GM12874 (cell line): Measurements from ENCODE around the gene PIM3.

Source experiments
- TF ChIP-seq, protein P1 (sequence below): IDR thresholded peaks from 2 replicates; pipeline ENCODE4 v1.5.1; 2011; ENCODE audit warnings: low read depth, mild to moderate bottlenecking, control low read depth, low read length, moderate library complexity; ENCODE audit not compliant: insufficient read depth

The PIM3 gene

DNA sequence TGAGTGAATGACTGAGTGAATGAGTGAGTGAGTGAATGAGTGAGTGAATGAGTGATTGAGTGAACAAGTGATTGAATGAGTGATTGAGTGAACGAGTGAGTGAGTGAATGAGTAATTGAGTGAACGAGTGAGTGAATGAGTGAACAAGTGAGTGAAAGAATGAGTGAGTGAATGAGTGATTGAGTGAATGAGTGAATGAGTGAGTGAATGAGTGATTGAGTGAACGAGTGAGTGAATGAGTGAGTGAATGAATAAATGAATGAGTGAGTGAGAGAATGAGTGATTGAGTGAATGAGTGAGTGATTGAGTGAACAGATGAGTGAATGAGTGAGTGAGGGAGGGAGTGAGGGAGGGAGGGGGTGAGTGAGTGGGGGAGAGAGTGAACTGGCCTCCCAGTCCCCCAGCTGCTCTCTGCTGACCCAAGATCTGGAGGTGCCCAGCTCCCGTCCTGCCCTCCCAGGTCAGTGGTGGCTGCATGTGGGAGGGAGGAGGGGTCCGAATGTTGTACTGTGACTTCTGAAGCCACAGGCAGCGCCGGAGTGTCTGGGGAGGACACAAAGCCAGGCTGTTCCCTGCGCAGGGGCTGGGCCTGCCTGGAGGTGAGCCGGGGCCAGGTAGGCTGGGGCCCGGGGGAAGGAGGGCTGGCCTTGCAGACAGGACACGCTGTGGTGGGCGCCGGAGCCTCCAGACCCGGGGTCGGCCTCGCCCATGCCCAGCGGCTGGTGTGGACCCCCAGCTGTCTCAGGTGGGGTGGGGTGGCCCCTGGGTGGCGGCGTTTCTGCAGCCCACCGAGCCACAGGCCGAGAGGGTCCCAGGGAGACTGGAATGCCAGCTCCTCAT is 17.8 kb upstream of the PIM3 start:
- TF ChIP-seq, protein P1, sequence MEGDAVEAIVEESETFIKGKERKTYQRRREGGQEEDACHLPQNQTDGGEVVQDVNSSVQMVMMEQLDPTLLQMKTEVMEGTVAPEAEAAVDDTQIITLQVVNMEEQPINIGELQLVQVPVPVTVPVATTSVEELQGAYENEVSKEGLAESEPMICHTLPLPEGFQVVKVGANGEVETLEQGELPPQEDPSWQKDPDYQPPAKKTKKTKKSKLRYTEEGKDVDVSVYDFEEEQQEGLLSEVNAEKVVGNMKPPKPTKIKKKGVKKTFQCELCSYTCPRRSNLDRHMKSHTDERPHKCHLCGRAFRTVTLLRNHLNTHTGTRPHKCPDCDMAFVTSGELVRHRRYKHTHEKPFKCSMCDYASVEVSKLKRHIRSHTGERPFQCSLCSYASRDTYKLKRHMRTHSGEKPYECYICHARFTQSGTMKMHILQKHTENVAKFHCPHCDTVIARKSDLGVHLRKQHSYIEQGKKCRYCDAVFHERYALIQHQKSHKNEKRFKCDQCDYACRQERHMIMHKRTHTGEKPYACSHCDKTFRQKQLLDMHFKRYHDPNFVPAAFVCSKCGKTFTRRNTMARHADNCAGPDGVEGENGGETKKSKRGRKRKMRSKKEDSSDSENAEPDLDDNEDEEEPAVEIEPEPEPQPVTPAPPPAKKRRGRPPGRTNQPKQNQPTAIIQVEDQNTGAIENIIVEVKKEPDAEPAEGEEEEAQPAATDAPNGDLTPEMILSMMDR, result no peak

DNA sequence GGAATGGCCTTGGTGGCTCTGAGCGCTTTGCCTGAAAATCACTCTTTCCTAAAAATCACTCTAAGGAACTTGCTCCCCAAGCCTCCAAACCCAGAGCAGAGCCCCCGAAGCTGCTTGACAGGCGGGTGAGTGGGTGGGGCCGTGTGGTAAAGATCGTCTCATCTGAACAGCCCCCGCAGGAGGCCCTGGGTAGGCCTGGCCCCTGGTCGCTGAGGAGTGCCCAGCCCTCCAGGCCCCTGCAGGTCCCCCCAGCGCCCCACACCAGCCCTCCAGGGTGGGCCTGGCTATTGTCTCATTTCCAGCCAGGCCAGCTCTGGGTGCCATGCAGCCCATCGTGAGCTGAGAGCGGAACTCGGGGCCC is 17.2 kb upstream of the PIM3 start:
- TF ChIP-seq, protein P1, result no peak

DNA sequence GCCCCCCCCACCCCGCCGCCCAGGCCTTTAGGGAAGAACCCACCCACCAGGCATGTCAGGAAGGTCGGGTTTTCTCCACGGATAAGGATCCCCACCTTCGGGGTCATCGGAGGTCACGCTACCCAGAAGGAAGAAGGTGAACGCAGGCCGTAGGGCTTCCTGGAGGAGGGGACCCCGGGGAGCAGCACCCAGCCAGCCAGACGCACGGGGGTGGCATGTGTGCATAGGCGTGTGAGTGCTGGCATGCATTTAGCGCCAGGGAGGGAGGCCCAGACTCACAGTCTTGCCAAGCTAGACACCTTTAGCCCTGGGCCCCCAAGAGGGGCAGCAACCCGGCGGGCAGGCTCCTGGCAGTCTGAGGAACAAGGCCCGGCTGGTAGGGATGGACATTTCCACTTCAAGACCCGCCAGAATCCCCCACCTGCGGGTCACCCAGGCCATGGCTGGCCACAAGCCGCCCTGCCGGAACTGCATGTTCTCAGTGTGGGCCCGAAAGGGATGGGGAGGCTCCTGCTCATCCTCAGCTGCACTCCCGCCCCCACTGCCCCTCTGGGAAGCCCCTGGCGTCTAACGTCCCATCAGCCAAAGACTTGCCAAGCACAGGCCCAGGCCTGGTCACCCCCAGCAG is 16.7 kb upstream of the PIM3 start:
- TF ChIP-seq, protein P1, result no peak

DNA sequence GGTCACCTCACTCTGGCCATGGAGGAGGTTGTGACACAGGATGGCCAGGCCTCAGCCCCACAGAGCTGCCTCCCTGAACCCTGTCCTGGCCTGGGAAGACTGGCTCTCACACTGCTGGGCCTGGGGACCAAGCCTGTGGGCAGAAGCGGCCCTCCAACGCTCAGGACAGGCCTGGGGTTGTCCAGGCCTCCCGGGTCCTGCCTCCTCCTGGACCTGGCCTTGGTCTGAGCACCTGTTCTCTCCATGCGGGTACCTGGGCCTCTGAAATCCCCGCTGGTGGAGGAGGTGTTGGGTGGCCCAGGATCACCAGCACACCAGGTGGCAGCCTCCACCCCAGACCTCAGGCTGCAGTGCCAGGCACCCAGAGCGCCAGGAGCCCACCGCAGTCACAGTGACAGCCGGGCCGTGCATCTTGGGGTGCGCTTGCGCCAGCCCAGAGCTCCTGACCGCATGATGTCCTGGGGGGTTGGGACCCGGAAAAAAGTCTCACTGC is 16.1 kb upstream of the PIM3 start:
- TF ChIP-seq, protein P1, result no peak

DNA sequence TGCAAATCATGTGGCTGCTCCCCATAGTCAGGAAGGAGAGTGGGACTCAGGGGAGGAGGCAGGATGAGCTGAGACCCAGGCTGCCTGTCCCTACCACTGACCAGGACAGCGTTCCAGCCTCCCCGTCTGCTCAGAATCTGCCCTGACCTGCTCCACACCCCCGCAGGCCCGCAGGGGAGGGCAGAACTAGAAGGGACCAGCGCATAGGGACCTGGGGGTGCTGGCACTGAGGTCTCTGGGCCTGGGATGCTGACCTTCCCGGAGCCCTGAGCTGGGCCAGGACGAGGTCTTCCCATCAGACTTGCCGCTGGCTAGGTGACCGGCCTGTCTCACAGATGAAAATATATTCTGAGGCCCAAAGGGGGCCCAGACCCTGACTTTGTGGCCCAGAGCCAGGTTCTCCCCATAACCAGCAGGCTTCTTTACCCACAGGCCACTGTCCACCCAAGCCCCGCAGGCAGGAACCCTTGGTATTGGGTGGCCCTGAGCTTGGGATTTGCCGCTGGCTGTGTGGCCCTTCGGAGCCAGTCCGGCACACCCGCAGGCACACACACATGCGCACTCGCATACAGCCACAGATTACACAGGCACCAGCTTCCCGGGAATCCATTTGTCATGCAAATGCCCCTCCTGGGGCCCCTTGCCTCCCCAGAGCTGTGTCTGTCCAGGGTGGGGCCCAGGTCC is 13.8 kb upstream of the PIM3 start:
- TF ChIP-seq, protein P1, result no peak

DNA sequence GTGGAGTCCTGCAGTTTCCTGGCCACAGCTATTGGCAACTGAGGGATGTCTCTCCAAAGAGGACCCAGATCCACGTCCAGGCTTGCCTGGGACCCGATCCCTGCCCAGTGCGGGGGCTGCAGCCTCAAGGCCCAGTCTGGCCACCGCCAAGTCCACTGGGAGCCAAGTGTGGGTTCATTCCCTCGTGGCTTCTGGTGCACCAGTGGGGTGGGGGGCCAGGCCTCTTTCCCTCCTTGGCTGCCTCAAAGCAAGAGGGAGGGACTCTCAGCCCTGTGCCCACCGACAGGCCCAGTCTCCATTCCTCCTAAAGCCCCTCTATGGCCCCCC is 13.3 kb upstream of the PIM3 start:
- TF ChIP-seq, protein P1, result no peak
